HG03045 (cell line): Measurements from ENCODE around the gene CCNL2.
"Not testable (repeated sequence)": the region's sequence is repeated elsewhere in the genome, so short reads cannot be mapped to it uniquely, and the experiment has no call there.

Experiments
- ATAC-seq: cut with Tn5 transposase; IDR thresholded peaks from one replicate; pipeline ENCODE4 v1.9.1; 2021; ENCODE audit warnings: mild to moderate bottlenecking, moderate library complexity; ENCODE audit not compliant: unreplicated experiment

CCNL2 gene

DNA sequence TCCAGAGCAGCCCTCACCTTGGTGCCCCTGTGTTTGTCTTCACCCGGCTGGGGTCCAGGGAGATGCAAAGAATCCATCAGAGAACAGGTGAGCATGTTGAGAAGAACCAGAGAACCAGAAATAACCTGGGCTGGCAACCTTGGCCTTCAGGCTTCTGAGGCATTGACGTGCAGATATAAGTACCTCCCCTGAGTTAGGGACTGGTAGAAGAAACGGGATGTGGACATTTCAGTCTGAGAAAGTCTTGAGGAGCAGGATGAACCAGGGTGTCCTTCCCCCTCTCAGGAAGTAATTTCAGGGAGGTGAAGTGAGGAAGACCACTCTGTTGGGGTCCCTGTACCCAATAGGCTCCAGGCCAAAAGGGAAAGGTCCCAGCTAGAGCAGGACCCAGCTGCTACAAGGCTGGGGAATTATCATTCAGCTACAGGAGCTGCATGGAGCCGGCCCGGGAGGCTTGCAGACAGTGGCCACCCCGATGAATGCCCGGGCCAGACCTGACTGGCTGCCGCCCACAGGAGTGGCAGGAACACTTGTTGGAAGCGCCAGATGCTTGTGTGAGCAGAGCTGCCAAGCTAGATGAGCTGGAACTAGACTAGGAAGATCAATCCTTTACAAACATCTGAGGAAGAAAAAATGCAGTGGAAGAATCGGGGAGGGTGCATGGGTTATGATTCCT lies 22.4 kb downstream of the CCNL2 start:
- ATAC-seq, result no peak

DNA sequence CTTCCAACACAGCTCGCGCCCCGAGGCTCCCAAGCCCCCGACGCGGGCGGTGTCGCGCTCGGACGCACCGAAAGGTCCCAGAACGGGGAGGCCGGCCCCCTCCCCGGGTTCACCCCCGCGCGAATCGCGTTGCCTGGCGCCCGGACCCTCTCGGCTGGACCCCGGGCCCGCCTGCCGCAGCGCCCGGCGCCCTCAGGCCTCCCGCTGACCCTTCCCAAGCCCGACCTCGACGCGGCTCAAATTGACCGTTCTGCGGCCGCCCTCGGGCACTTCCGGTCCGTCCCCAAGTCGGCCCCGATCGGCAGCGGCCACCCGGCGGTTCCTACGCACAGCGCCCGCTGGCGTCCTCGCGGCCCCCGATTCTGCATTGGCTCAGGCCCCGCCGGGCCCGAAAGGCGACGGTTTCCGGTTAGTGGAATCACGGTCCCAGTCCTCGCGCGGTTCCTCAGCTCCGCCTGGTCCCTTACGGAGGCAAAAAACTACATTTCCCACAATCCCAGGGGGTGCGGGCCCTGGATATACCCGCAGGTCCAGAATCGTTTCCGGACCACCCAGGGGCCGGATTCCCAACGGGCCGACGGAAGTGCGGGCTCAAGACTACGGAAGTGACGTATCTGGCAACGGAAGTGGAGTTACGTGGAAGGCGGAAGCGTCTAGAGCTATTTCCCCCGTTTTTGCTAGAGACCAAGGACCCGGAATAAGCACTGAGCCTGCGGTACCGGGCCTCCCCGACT lies 24.0 kb downstream of the CCNL2 start, which contains the start of gene AURKAIP1:
AURKAIP1 (minus strand) TSS at position 279 of the 734 bp plus-strand sequence. CDS start 451 bp downstream, outside the sequence.
- ATAC-seq, result peak; percentile 82

DNA sequence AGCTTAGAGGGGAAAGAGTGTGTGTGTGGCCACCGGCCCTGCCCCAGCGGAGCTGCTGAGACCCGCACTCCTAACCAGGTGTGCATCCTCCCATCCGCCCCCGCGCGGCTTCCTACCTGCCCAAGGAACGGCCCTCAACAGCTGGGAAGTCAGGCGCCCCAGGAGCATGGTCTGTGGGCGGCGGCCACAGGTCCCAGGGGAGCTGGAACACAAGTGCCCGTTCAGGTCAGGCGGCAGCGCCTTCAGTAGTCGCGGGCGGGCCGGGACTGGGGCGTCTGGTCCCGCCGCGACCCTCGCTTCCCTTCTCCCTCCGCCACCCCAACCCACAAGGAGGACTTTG lies 24.6 kb downstream of the CCNL2 start:
- no peak for ATAC-seq

DNA sequence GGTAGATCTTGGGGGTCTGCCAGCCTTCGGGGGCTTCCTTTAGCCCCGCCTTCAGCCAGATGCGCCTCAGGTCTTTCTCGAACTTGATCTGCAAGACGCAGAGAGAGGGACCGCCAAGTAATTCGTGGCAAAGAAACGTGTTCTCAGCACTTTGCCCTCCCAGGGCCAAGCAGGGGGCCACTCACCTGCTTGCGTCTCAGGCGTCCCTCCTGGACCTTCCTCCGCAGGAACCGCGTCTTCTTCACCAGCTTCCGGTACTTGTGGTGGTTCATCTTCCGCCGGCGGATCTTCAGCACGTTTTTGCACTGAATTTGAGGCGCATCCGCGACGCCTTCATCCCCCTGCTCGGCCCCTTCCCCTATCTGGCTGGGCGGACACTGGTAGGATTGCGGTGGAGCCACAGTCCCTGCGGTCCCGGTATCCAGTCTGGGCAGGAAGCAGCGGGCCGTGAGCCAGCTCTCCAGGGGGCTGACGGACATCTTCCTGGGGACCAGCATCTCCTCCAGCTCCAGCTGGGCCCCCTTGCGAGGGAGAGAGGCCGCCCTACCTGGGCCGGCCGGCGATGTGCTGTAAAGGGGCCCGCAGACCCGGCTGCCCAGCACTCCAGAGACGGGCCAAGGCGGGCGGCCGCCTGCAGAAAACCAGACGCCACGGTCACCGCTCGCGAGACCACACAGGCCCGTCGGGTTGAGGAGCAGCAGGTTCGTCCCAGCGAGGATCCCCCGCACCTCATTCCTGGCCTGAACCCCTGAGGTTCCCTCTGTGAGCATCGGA lies 25.1 kb downstream of the CCNL2 start:
- ATAC-seq, result no peak

DNA sequence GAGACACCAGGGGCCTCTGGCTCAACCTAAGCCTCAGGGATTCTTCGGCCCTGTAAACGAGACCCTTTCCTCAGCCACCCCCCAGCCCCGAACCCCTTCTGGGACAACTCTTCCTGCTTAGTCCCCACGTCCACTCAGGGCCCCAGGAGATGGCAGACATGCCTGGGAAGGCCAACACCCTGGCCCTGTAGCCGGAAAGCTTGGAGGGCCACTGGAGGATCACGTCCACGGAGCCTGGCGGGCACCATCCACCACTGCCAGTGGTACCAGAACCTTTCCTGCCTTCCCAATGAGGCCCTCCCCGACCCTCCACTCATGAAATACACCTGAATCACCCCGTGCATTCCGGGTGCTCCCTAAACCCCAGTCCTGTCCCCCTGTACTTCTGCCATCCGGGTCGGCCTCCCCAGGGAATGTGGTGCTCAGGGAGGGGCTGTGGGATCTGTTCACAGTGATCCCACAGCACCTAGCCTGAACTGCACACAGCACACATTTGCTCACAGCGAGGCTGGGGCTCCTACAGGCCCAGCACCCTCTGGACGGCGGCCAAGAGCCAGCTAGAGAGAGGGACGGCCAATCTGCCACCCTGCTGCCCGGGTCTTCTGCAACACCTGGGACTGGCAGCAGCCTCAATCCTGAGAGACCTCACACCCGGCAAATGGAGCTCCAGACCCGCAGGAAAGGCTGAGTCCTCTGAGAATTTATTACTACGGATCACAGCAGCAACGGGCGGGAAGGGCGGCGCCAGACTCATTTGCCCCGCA lies 25.9 kb downstream of the CCNL2 start:
- no peak for ATAC-seq

DNA sequence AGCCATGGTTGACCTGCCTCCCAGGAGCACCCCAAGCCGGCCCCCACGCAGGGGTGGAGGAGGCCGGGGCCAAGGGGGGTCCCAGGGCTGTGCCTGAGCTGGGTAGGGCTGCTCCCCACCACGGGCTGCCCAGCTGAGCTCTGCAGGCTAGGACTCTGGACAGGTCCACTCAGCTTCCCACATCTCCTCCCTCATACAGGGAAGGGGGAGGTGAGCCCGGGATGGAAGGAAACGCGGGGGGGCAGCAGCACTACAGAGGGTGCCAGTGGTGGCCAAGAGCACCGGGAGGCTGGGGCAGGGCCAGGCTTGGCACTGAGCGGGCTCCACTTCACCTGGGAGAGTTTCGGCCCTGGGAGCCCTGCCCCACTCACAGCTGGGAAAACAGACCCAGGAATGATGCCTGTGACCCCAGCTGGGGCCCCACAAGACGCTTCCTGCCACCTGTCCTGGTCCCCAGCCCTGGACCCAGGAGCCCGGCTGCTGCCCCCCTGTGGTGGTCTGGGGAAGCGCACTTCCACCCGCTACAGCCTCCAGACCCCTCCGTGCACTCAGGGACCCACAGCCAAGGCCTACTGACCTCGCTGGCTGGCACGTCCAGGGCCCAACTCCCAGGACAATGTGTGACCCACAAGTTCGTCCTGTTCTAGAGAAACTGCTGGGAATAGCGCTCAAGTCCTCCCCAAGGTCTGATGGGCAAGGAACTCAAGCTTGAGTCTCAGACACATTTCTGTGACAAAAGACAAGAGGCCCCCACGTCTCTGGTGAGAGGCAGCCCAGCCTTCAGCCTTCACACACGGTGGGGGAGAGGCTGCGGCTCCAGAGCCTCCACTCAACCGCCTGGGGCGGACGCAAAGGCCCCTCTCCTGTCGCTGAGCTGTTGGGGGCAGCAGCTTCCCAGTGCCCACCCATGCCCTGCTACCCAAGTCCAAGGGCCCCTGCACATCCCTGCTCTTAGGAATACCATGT lies 27.1 kb downstream of the CCNL2 start:
- no peak for ATAC-seq

DNA sequence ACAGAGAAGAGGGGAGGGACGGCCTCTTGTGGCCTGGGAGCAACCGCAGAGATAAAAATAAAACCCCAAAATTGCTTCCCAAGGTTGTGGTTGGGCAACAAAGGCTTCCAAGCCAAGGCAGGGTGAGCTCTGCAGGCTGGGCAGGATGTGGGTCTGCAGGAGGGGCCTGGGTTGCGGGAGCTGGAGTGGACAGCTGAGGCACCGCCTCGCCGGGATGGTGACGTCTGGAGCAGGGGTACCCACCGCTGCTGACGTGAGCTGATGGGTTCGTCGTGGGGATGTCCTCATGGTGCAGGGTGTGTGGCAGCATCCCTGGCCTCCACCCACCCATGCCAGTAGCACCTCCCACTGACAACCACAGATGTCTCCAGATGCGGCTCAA lies 27.8 kb downstream of the CCNL2 start:
- no peak for ATAC-seq

DNA sequence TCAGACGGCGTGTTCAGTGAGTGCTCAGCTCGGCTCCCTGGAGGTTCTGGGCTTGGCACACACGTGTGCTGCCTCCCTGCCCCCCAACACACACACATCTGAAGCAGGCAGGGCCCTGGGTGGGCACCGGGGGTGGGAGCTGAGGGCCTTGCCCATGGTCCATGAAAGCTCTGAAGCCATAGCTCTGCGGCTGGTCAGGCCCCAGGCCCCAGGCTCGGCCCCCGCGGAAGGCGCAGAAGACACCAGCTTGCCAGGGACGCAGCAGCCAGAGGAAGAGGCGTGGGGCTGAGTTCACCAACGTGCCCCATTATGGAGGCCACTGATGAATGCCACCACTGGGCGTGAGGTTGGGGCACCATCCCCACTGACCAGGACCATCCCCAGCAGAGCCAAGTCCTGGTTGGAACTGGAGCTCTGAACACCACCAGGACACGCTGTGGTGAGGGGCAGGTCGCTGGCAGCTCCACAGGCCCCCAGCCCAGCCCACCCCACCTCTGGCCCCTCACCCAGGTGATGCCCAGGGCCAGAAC lies 28.3 kb downstream of the CCNL2 start:
- no peak for ATAC-seq

DNA sequence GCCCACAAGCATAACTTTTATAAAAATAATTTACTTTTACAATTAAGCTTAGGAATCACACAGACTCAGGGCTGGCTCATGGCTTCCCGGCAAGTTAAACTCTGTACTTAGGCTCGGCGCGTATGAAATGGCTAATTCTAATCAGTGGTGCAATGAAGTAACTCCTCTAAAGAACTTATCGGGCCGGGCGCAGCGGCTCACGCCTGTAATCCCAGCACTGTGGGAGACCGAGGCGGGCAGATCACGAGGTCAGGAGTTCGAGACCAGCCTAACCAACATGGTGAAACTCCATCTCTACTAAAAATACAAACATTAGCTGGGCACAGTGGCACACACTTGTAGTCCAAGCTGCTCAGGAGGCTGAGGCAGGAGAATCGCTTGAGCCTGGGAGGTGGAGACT lies 29.0 kb downstream of the CCNL2 start:
- not testable (repeated sequence) for ATAC-seq

DNA sequence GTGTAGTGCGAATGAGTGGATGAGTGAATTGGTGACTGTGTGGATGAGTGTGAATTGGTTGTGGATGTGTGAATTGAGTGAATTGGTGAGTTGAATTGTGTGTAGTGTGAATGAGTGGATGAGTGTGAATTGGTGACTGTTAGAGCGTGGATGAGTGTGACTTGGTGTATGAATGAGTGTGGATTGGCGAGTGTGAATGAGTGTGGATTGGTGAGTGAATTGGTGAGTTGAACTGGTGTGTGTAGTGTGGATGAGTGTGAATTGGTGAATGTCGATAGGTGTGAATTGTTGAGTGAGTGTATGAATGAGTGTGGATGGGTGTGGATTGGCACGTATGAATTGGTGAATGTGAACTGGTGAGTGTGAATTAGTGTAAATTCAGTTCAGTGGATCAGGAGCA lies 31.8 kb downstream of the CCNL2 start:
- ATAC-seq, result no peak

DNA sequence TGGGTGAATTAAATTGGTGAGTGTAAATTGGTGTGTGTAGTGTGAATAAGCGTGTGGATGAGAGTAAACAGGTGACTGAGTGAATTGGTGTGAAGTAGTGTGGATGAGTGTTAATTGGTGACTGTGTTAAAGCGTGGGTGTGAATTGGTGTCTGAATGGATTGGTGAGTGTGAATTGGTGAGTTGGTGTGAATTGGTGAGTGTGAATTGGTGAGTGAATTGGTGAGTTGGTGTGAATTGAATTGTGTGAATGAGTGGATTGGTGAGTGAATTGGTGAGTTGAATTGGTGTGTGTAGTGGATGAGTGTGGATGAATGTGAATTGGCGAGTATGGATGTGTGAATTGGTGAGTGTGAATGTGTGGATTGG lies 32.5 kb downstream of the CCNL2 start:
- no peak for ATAC-seq

DNA sequence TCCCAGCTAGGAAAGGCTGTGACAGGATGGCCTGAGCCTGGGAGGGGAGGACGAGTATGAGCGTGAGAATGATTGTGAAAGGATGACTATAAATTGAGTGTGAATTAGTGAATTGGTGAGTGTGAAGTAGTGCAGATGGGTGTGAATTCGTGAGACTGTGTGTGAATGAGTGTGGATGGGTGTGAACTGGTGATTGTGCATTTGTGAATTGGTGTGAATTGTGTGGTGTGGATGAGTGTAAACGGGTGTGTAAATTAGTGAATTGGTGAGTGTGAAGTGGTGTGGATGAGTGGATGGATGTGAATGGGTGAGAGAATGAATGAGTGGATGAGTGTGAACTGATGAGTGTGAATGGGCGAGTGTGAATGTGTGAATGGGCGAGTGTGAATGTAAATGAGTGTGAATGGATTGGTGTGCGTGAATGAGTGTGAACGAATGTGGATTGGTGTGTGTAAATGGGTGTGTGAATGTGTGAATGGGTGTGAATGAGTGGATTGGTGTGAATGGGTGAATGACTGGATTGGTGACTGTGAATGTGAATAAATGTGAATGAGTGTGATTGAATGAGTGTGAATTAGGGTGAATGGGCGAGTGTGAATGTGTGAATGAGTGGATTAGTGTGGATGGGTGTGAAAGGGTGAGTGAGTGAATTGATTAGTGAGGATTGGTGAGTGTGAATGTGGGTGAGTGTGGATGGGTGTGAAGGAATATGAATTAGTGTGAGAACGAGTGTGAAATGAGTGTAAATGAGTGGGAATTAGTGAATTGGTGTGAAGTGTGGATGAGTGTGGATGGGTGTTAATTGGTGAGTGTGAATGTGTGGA lies 33.0 kb downstream of the CCNL2 start:
- no peak for ATAC-seq

DNA sequence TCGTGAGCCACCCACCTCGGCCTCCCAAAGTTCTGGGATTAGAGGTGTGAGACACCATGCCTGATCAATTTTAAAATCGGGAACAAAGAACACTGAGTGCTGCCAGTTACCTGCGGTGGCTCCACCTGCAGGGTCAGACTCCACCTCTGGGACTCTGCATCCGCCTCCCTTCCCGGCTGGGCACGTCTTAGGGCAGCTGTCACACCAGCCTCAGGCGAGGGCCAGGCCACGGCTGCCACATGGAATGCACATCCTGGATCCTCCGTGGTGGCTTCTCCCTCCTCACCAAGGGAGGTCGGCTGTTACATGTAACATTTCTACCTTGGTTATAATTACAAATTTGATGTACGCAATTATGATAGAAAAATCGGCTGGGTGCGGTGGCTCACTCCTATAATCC lies 34.9 kb downstream of the CCNL2 start:
- no peak for ATAC-seq

DNA sequence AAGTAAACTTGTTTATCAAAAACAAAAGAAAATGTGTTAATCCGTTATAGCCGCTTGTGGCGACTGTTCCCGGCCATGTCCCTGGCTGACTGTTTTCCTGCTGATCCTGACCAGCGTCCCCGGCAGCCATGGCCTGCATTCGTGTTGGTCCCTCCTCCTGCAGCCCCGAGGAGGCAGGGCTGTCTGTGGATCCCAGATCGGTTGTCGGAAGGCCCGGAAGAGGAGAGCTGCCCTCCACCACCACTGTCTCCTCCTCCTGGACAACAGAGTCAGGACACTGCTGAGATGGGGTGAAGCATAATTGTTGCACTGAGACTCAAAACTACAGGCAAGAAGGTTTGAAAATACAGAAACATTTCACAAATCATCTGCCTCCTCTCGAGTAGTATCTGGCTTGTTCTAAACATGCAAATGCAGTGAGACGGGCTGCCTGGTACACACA lies 37.1 kb downstream of the CCNL2 start:
- no peak for ATAC-seq

DNA sequence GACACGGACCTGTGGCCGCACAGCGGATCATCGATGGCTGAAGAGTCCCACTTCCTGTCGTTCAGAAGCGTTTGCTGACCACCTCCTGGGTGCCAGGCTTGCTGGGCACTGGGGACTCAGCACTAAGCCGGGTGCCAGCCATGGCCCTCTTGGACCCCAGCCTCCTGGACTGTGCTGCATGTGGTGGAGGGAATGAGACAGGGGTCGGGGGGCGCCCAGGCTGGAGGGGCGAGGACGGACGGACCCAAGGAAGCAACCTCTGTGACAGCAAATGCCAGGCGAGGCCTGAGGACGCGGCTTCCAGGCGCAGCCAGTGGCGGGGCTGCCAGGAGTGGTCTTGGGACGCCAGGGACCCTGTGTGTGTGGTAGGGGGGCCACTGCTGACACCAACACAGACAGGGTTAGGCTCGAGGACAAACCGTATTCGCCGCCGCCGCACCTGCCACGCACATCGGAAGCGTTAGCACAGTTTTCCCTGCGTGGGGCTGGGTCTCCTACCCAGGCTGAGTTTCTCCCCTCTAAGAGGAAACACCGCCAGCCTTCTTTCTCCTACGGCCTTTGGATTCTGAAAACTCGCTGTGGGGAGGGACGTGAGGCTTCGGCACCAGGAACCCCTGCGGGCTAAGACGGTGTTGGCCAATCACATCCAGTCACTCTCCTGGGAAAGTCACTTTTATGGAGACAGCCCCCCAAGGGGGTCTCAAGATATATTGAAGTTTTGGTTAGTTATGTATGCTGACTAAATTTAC lies 37.7 kb downstream of the CCNL2 start:
- ATAC-seq, result no peak

DNA sequence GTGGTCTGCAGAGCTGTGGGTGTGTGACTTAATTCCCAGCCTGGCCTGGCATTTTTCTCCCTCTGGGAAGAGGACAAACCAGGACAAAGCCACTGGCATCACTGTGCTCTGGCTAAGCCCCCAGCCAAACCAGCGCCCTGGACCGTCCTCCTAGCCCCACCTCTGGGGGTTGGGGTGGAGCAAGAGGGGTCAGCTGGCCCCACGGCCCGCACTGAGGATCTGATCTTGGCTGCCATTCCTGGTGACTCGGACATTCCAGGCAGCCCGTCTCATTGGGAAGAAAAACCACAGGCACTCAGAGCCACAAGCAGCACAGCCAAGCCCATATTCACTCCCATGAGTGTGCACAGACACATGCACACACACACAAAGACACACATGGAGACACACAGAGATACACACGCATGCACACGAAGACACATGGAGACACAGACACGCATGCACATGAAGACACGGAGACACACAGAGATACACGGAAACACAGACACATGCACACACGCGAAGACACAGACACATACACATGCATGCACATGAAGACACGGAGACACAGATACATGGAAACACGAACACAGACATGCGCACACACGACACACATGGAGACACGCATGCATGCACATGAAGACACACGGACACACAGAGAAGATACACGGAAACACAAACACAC lies 38.5 kb downstream of the CCNL2 start:
- no peak for ATAC-seq

DNA sequence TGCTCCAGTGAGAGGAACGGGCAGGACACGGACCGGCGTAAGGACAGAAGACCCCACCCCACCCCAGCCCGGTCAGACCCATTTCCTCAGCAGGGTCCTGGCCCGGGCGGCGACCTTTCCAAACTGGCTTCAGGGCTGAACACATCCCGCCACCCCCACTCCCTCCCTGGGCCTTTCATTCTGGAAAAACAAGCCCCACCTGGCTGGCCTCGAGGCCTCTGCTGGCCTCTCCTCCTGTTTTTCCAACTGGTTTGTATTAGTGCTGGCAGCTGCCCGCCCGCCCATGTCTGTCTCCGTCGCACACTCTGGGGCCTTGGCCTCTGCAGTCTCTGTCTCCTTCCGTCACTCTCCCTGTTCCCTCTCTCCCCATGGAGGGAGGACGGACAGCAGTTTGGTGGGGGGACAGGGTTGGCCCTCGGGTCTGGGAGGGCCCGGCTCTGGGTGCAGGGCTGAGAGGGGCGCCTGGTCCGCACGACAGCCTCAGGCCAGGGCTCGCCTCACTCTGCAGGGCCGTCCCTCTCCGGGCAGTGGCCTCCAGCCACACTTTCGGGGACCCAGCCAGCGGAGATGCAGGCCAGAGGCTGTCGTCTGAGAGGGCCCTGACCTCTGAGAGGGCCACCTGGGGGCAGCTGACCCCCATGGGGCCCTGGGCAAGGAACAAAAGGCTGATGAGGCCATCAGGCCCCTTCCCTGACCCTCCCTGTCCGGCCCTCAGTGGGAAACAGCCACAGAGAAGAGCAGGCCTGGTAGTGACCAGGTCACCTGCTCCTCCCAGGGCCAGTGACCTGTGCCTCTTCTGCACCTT lies 39.3 kb downstream of the CCNL2 start:
- ATAC-seq, result no peak
